ENCODE data around the gene SEZ6L2. TPM values are rescaled to one million over a fixed set of nuclear protein-coding genes. Genes with fewer than 3 reads are reported as not detected.

Gene SEZ6L2
- total RNA-seq, 2 donors from 2014 or later: 2.6 to 4.6 TPM

GRCh38 chr16:29922326-29922725 is 23.0 kb upstream of the SEZ6L2 start:
- no peak for DNase-seq (ENCODE audit: low spot score)
- Histone ChIP-seq H3K27ac (no peak overlapping the region), H3K9me3 (no peaks in the 10 kb centered on the region), H3K27me3 (no peaks in the 10 kb centered on the region), H3K4me1 (peaks cover 0 to 19% of the 10 kb centered on the region in 2 donors), H3K4me3 (no peak overlapping the region), H3K36me3 (peaks cover 11% of the 10 kb centered on the region)
- no peak for TF ChIP-seq CTCF (IDR thresholded peaks at IDR 0.05)

DNA sequence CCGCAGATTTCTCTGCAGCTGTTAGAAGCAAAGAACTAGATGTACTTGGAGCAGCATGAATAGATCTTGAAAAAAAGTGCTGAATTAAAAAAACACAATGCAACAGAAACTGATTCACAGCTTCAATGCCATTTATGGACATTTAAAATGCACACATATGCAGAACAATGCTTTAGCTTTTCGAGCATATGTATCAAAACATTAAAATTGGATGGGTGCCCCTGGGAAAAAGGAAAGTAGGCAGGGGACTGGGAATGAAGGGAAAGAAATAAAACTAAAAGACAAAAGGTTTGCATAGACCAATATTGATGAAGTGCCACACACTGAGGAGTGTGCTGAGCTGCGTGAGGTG is 21.7 kb upstream of the SEZ6L2 start:
- Histone ChIP-seq H3K9me3 (no peaks in the 10 kb centered on the region), H3K4me3 (no peak overlapping the region), H3K27ac (no peak overlapping the region), H3K27me3 (no peaks in the 10 kb centered on the region), H3K4me1 (peaks cover 0 to 12% of the 10 kb centered on the region in 2 donors), H3K36me3 (peaks cover 11% of the 10 kb centered on the region)
- DNase-seq (ENCODE audit: low spot score): no peak
- no peak for TF ChIP-seq CTCF (IDR thresholded peaks at IDR 0.05)

DNA sequence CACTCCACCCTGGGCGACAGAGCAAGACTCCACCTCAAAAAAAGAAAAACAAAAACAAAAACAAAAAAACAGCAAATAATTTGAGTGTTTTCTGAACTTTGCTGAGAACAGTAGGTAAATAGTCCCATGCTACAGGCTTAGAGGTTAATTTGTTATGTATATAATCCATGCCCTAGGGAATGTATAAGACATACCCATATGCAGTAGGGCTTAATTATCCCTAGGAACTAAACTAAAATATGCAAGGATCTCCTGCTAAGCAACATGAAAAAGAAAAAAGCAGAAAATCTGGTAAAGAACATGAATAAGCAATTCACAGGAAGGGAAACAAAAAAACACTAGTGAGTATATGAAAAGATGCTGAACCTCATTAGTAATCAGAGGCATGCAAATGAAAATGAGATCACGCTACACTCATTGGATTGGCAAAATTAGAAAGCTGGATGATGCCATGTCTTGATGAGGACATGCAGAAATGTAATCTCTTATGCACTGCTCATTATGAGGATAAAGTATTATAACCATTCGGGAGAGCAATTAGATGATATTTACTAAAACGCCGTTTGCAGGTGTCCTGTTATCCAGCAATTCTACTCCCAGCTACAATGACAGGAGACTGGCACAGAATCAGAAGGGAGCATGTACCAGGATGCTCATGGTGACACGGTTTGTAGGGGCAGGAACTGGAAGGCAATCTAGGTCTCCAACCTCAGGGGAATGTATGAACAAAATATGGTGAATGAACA is 21.1 kb upstream of the SEZ6L2 start:
- Histone ChIP-seq H3K27me3 (no peaks in the 10 kb centered on the region), H3K27ac (no peak overlapping the region), H3K4me1 (peaks cover 0 to 10% of the 10 kb centered on the region in 2 donors), H3K9me3 (no peaks in the 10 kb centered on the region), H3K4me3 (no peak overlapping the region), H3K36me3 (peaks cover 11% of the 10 kb centered on the region)
- TF ChIP-seq CTCF (IDR thresholded peaks at IDR 0.05): no peak
- no peak for DNase-seq (ENCODE audit: low spot score)

DNA sequence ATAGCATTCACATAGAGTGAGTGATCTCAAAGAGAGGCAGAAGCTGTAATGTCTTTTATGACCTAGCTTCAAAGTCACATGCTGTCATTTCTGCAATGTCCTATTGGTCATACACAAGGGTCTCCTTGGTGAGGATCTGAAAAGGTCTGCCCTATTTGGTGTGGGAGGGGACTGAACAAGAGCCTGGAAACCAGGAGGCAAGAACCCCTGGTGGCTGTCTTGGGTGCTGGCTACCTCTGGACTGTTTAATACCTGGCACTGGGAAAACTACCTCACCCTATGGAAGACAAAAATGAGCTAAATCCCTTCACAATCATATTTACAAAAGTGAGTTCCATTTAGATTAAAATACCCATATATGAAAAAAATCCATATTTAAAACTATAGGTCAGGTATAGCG is 17.6 kb upstream of the SEZ6L2 start:
- Histone ChIP-seq H3K4me3 (no peak overlapping the region), H3K4me1 (no peaks in the 10 kb centered on the region), H3K27me3 (no peaks in the 10 kb centered on the region), H3K27ac (no peak overlapping the region), H3K36me3 (no peaks in the 10 kb centered on the region), H3K9me3 (no peaks in the 10 kb centered on the region)
- DNase-seq (ENCODE audit: low spot score): no peak
- no peak for TF ChIP-seq CTCF (IDR thresholded peaks at IDR 0.05)

GRCh38 chr16:29915590-29916247 is 16.4 kb upstream of the SEZ6L2 start:
- no peak overlapping the region for H3K27ac ChIP-seq
- no peak overlapping the region for H3K4me3 ChIP-seq
- H3K4me1 ChIP-seq: no peaks in the 10 kb centered on the region
- TF ChIP-seq CTCF (IDR thresholded peaks at IDR 0.05): no peak
- H3K9me3 ChIP-seq: no peaks in the 10 kb centered on the region
- no peaks in the 10 kb centered on the region for H3K27me3 ChIP-seq
- DNase-seq (ENCODE audit: low spot score): no peak
- no peaks in the 10 kb centered on the region for H3K36me3 ChIP-seq

All from right atrium auricular region (tissue), 2 donors.